Caki2 (cell line): ENCODE data around the gene SPOCK3. TPM values are rescaled to one million over a fixed set of nuclear protein-coding genes. Genes with fewer than 3 reads are reported as not detected.
"Not testable (repeated sequence)": the region's sequence is repeated elsewhere in the genome, so short reads cannot be mapped to it uniquely, and the experiment has no call there.

Experiments
- DNase-seq: peaks from one replicate; pipeline ENCODE4 v3.0.0-alpha.2; 2015; ENCODE audit warnings: low read depth
- in situ Hi-C: cut with HindIII; loops from 2 replicates; pipeline ENCODE4 v1.10.0; 2016; ENCODE audit warnings: low sequenced_read_pairs, low pct_unique_long_range_greater_than_20kb, mixed read lengths
- total RNA-seq: library from RNA; depleted of rRNA; stranded (reverse); fragments of >200 nt; shearing (Covaris generic); gene quantifications from 2 replicates; pipeline ENCODE4 v1.2.3, GENCODE V29; 2014; ENCODE audit warnings: low replicate concordance

SPOCK3 gene
- total RNA-seq, 1 experiment from 2014 or later: 1.7 TPM

DNA sequence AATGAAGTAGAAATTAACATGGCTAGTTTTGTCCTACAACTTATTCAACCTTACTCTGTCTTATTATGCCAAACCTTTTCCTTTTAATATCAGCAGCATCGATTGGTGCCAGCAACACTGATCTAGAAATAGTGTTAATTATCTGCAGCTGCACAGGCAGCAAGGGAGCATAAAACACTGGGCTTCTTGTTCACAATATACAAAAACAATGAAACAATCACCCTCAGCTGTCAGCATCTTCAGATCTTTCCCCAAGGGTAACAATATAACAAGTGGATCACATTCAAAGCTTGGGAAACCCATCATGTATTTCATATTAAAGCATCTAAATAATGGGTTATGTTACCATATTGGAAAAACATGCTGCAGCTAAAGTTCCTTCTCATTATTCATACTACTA, 238.1 kb downstream of the SPOCK3 start:
- in situ Hi-C loops: no loop called here
- no peak for DNase-seq

DNA sequence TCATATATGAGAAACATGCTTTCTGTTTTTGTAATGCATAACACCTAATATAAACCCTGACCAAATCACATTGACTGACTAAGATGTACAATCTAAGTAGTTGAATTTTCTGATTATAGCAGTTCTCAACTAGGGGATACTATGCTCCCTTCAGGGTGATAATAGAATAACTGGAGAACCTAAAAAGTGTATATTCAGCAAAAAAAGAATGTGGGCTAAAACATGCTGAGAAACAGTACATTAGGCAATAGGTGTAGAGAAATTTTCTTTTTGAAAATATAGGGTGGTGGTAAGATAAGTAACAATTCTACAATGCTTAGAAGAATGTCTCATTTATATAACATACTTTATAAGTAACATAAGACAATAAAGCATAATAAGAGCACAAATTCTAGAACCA, 239.6 kb downstream of the SPOCK3 start:
- no peak for DNase-seq
- in situ Hi-C loops: no loop called here

- in situ Hi-C loops: no loop called here
- DNase-seq: no peak
Observed at GRCh38 chr4:166991006-166991561, 243.2 kb downstream of the SPOCK3 start.

DNA sequence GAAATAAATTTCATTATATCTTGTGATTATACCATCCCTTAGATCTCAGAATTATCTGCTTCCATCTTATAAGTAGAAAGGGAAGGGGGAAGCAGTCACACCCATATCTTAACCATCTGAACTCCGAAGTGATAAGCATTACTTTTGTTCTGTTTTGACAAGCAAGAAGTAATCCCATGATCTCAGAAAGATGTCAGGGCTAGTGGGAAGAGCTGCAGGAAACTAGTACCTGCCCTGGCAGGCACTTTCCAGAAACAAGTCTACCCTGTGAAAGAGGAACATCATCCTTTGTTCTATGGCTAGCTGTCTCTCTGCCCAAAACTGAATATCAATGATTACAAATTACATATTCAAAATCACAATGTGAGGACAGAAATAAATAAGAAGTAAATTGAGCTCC, 244.4 kb downstream of the SPOCK3 start:
- DNase-seq: no peak
- in situ Hi-C loops: no loop called here

- in situ Hi-C loops: no loop called here
- no peak for DNase-seq
Observed at GRCh38 chr4:166987026-166987425, 247.3 kb downstream of the SPOCK3 start.

GRCh38 chr4:166981847-166982246, 252.4 kb downstream of the SPOCK3 start:
- in situ Hi-C loops: no loop called here
- DNase-seq: no peak

GRCh38 chr4:166980419-166980818, 253.9 kb downstream of the SPOCK3 start:
- in situ Hi-C loops: no loop called here
- DNase-seq: no peak

DNA sequence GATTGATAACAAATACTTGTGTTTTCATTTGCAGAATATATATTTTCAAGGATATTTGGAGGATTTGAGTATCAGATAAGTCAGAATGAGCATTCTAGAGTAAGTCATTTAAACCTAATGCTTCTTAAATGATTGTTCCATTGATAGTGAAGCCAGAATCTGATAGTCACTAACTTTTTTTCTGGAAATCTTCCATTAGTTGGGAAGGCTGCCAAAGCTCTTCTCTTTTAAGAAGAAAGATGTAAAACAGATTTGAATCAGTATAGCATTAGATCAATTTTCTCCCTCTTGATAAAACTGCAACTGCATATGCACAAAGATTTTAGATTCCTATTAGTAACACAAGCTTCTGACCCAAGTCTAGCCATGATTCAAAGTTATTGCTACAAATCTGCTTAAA, 256.7 kb downstream of the SPOCK3 start:
- in situ Hi-C loops: no loop called here

DNA sequence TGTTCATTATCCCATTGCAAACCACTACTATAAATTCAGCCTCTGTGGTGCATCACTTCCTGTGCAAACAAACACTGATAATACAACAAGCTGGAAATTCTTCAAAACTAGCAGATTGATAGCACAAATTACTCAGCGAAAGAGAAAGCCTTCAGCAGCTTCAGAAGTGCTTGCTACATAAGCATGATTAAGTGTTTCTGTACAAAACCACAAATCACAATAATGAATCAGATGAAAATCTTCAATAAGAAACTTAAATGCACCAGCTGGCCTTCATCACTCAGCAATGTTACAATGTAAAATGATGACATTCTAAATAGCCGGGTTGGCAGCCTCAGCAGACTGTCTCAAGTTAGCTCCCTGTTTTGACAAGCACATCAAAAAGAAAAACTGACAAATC, 262.2 kb downstream of the SPOCK3 start:
- in situ Hi-C loops: no loop called here

More for the DNA sequence above, 256.7 kb downstream of the SPOCK3 start:
- no peak for DNase-seq

GRCh38 chr4:166968219-166968618, 266.1 kb downstream of the SPOCK3 start:
- DNase-seq, in situ Hi-C loops: not testable (repeated sequence)

More for the DNA sequence above, 262.2 kb downstream of the SPOCK3 start:
- DNase-seq: peak; percentile 43

DNA sequence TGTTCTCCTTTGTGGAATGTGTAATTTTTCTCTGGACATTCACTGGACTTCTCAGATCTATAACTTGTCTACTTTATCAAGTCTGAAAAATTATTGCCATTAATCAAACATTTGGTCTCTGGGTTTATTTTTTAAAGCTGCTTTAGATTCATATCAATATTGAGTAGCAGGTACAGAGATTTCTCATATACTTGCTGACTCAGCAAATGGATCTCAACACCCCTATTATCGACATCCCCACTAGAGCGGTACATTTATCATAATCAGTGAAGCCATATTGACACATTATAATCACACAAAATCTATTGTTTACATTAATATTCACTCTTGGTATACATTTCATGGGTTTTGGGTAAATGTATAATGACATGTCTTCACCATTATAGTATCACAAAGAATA, 268.7 kb downstream of the SPOCK3 start:
- in situ Hi-C loops: no loop called here

DNA sequence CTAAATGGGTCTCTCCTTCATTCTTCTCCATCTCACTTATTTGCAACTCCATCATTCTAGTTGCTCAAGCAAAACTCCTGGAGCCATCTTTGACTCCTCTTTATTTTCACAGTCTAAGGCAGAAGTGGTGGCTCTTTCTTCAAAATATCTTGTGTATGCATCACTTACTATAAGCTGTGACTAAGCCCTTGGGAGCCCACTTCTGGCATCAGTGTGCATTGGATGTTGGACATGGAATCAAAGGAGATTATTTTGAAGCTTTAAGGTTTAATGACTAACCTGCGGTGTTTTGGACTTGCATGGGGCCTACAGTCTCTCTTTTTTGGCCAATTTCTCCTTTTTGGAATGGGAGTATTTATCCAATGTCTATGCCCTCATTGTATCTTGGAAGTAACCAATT, 276.8 kb downstream of the SPOCK3 start:
- no peak for DNase-seq
- in situ Hi-C loops: no loop called here

More for the DNA sequence above, 268.7 kb downstream of the SPOCK3 start:
- DNase-seq: no peak

GRCh38 chr4:166956484-166956883, 277.8 kb downstream of the SPOCK3 start:
- in situ Hi-C loops: no loop called here
- no peak for DNase-seq

- DNase-seq: no peak
- in situ Hi-C loops: no loop called here
Observed at GRCh38 chr4:166941629-166942028, 292.7 kb downstream of the SPOCK3 start.

GRCh38 chr4:166930464-166930863, 303.8 kb downstream of the SPOCK3 start:
- no peak for DNase-seq
- in situ Hi-C loops: no loop called here

DNA sequence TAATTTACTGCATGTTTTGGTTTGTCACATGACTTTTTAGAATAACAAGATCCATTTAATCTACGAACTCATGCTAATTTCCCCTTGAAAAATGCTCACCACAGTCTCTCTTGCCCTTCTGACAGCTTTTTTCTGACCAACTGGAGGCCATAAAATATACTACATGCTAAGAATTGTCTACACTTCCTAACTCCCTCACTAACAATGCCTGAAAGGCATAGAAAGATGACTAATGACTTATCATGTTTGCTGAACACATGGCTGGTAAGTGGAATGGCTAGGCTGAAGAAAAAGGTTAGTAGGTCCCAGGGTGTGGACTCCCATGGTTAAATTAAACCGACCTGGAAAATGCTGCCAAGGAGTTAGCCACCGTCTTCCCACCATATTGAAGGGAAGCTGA, 309.9 kb downstream of the SPOCK3 start:
- DNase-seq: peak; percentile 2
- in situ Hi-C loops: no loop called here

- in situ Hi-C loops: no loop called here
- no peak for DNase-seq
Observed at GRCh38 chr4:166913926-166914325, 320.4 kb downstream of the SPOCK3 start.

DNA sequence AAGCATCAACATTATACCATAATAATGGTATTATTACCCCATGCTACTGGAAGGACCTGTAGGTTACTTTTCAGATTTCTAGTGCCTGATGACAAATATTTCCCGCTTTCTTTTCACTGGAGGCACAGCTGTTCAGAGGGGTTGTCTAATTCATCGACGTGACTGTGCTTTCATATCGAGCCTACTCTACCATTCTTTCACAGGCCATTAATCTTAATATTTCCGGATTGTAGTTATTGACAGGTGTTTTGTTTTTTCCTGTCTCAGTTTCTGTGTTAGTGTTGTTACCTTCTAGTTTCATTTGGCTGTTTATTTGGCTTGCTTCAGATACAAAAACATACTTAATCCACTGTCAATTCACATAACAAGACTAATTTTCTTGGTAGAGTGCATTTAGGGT, 330.9 kb downstream of the SPOCK3 start:
- in situ Hi-C loops: no loop called here
- no peak for DNase-seq

GRCh38 chr4:166902941-166903340, 331.4 kb downstream of the SPOCK3 start:
- no peak for DNase-seq
- in situ Hi-C loops: no loop called here

- in situ Hi-C loops: no loop called here
- no peak for DNase-seq
Observed at GRCh38 chr4:166896254-166896653, 338.0 kb downstream of the SPOCK3 start.

DNA sequence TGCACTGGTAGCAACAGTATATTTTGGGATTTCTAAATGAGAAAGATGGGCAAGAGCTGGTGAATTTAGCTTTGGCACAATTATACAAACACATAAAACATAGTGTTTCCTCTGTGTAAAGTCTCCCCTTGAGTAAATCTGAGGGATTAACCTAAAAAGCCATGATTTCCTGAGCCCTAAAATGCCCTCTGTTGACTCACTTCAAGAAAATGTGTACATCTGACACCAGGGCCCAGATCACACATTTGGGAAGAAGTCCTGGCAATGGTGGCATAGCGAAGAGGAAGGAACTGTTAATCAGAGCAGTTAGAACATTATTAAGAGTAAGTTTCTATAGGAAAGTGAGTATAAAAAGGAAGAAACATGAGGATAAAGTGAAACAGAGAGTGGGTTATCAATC, 338.5 kb downstream of the SPOCK3 start:
- in situ Hi-C loops: no loop called here
- DNase-seq: no peak
